Myocyte (in vitro differentiated cells): ENCODE results near the gene DMBT1. TPM values are rescaled to one million over a fixed set of nuclear protein-coding genes. Genes with fewer than 3 reads are reported as not detected.

Experiments used
- DNase-seq: peaks from one replicate; pipeline ENCODE4 v3.0.0-alpha.2; 2012; ENCODE audit warnings: low read depth
- polyA plus RNA-seq: library from polyadenylated mRNA; unstranded; fragments of >200 nt; gene quantifications from one replicate; pipeline ENCODE4 v1.2.1, GENCODE V29; 2012; ENCODE audit warnings: missing spikeins
- total RNA-seq: library from RNA; depleted of rRNA; stranded (reverse); fragments of >200 nt; gene quantifications from 2 replicates; pipeline ENCODE4 v1.2.3, GENCODE V29; 2014

Gene DMBT1
- 93.9 and 289 TPM in 2 replicates for total RNA-seq
- 9.2 TPM for polyA plus RNA-seq

DNA sequence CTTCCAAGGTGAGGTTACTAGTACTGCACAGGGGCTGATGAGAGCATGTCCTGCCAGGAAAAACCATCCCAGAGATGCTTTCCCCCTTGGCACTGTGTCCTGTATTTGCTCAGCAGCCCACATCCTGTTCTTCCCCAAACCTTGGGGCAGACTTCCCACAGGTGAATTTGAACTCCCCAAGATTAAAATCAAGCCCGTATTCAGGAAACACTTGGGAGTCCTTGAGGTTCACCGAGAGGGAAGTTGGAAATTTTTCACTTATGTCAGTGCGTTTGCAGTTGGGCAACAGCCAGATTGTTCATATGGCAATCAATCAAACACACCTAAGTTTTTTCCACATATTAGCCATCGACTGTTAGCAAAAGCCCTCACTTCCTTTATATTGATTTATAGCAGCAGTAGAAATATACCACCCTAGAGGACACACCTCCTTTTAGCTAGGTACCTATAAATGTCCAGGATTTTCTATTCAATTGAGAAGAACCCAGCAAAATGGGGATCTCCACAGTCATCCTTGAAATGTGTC lies at the start of gene DMBT1:
Gene DMBT1, plus strand, starts transcription at position 476 of the 526 bp plus-strand sequence. Its CDS starts 17 bp downstream, at position 493.
- DNase-seq: no peak

DNA sequence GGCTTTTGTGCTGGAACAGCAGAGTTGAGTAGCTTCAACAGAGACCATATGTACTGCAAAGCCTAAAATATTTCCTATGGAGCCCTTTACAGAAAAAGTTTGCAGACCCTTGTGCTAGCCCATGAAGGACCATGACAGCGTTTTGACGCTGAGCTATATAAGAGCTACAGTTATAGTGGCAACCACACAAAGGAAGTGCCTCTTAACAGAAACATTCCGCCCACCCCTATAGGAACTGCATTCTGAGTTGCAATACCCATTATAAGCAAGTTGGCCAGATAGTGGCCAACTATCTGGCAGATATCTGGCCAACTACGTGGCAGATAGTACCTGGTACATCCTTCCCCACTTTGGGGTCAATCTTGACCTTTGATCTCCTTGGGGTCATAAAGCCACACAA lies 47.5 kb upstream of the DMBT1 start:
- DNase-seq: no peak

DNA sequence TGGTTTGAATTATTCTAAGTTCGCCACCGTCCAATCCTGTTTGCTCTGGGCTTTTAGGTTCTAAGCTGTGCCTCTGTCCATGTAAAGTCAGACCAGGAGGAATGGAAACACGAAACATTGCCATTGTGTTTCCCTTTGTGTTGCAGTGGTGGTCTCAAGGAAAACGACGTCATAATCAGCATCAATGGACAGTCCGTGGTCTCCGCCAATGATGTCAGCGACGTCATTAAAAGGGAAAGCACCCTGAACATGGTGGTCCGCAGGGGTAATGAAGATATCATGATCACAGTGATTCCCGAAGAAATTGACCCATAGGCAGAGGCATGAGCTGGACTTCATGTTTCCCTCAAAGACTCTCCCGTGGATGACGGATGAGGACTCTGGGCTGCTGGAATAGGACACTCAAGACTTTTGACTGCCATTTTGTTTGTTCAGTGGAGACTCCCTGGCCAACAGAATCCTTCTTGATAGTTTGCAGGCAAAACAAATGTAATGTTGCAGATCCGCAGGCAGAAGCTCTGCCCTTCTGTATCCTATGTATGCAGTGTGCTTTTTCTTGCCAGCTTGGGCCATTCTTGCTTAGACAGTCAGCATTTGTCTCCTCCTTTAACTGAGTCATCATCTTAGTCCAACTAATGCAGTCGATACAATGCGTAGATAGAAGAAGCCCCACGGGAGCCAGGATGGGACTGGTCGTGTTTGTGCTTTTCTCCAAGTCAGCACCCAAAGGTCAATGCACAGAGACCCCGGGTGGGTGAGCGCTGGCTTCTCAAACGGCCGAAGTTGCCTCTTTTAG lies 46.3 kb upstream of the DMBT1 start:
- DNase-seq: no peak

DNA sequence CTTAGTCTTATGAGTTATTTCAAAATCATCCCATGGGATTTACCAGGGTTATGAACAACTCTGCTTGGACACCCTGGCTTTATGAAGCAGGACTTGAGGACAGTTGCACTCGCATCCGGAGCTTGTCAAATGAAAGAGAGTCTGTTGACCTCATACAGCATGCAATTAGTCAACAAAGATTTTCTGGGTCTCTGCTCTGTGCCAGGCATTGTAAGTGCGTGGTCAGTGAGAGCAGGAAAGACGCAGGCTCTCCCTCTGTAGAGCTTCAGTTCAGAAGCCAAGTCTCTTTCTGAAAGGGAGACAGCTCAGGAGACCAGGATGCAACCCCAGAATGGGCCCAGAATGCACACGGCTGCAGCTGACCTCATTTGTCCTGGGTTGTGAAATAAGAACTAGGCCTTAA lies 45.5 kb upstream of the DMBT1 start:
- no peak for DNase-seq

DNA sequence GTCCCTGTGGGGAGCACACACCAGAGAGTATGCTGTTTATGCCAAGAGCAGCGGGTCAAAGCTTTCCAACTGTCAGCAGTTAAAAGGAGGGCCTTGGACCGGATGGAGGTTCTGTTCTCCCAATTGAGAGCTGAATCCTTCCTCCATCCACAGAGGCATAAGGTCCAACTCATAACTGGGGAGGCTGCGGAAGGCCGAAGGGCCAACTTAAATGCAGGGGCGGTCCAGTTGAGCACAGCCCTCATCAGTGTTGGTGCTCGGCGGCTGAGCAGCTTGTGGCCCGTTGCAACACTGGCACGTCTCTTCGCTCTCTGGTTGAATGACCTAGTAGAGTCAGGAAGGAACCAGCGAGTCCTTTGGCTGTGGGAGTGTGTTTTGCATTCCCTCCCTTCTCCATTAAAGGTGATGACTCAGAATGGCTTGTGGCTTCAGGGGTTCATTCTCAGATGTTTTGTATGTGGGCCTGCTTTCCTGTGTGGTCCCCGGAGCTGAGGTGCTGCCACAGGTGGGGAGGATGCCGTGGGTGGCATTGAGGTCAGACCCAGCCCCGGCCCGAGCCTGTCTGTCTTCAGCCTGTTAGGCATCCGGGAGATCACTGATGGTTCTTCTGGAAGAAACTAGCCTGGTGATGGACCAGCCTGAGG lies 44.8 kb upstream of the DMBT1 start:
- no peak for DNase-seq

DNA sequence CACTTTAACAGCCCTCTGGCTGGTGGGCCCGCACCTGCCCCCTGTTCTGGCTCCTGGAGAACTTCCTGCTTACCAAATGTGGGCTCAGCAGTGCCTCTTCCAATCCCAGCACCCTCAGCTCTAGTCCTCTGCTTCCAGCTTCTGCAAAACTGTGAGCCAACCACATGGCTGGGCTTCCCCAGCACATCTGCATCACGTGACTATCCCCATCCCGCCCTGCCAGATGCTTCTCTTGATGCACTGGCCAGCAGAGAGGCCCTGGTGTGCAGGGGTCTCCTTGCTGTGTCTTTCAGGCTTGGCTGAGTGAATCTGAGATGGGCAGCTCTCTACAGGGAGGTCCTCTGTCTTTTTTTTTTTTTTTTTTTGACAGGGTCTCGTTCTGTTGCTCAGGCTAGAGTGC lies 43.8 kb upstream of the DMBT1 start:
- no peak for DNase-seq

DNA sequence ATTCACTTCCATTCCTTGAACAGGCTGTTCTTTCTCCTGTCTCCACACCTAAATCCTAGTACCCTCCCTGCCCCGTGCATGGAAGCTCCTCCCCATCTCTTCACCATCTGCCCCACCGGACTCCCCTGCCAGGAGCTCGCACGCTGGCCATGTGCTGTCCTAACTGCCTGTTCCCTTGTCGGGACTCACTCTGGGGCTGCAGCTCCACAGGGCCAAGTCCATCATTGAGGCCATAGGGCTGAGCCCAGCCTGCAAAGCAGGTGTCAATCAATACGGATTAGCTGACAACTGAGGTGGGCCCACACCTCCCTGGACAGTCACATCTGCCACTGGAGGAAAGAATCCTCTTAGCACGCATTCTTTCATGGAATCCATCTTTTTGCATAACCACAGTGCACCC lies 41.4 kb upstream of the DMBT1 start:
- DNase-seq: no peak

DNA sequence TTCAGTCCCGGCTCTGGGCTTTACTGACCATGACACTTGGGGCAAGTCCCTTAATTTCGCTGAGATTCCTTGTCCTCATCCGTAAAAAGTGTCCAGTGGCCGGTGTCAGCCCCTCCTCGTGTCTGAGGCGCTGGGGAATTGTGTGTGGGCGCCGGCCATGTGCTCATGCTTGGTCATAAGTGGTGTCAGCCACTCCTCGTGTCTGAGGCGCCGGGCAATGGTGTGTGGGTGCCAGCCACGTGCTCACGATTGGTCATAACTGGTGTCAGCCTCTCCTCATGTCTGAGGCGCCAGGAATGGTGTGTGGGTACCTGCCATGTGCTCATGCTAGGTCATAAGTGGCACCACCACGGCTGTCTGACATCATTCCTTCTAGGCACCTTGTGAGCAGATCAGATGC lies 40.7 kb upstream of the DMBT1 start:
- DNase-seq: no peak

DNA sequence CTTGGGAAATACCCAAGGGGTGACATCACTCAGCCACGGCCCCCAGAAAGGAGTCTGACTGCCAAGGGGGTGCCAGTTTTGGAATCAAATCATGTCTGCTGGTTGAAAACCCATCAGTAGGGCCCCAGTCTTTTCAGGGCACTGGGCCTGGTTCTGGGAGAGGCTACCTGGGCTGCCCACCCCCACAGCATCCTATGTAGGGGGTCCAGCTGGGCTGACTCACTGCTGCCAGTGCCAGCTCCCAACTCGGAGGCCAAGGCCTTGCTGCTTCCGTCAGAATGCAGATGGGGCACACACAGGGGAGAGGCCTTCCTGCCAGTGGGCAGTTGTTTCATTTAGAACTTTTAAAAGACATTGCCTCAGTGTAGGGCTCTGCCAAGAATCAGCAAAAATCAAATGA lies 39.5 kb upstream of the DMBT1 start:
- peak; percentile 29 for DNase-seq

DNA sequence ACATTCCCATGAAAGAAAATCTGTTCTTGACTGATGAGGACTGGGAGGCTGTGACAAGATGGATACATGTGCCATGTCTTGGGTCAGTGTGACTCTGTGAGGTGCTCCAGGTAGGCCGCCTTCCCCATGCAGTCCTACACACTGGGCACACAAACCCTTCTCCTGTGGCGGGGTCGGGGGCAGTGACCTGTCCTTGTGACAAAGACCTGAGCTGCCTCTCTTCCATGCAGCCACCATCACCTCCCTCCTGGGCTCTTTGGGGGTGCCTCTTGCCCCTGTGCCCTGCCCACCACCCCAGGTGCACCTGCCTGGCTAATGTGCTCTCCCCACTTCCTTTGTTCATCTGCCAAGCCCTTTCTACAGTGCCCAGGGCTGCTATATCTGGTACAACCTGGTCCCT lies 35.7 kb upstream of the DMBT1 start:
- no peak for DNase-seq

DNA sequence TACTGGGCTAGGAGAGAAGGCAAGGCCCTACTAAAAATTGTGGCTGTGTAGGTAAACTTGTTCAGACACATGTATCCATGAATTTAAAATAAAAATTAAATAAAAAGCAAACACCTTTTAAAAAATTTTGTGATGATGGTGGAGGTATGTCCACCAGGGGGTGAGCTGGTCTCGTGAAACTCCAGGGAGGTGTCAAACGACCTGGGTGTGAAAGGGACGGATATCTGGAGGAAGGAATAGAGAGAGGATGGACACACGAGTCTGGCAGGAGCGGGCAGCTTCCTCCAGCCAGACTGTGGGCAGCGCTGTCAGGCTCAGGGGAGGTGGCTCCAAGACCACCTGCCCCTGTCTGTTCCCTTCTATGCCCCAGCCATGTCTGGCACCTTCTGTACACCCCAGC lies 34.8 kb upstream of the DMBT1 start:
- DNase-seq: peak; percentile 60

DNA sequence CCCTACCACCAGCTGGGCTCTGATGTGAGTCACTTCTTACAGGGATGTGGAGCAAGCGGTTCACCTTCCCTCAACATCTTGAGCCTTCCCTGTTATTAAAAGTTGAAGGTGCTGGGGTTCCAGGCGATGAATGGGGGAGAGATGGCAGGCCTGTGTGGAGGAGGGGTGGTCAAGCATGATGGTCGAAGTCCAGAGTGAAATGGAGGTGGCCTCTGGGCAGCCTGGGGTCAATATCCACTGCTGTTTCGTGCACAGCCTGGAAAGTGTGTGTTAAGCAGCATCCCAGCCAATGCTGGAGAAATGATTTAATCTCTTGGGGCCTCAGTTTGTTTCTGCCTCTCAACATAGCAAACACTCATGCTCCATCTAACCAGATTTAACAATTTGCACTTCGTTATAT lies 33.7 kb upstream of the DMBT1 start:
- no peak for DNase-seq

DNA sequence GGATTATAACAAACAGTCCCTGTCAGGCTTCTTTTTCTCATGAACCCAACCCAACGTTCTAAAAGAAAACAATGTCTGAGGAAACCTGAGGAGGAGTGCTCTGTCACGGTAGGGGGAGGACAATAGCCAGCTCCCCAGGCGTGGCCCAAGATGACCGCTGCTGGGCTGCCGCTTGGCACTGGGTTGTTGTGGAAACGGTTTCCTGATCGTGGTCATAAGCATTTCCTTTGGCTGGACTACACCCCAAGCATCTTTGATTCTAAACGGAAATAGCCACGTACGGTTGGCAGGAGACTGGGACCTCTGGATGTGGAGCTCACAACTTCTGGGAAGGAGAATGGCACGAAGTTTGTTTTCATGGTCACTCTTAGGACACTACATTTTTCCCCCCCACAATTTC lies 30.4 kb upstream of the DMBT1 start:
- no peak for DNase-seq

DNA sequence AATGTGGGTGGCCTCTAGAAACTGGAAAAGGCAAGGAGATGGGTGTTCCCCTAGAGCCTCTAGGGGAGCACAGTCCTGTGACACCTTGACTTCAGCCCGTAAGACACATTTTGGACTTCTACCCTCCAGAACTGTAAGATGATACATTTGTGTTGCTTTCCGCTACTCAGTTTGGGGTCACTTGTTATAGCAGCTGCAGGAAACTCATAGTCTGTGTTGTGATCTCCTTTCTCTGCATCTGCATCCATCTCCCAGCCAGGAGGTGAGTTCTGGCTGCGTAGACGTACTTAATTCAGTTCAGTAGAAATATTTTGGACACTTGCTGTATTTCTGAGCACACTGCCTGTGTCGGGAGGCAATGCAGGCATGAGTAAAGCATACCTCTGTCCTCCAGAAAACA lies 29.3 kb upstream of the DMBT1 start:
- DNase-seq: no peak

DNA sequence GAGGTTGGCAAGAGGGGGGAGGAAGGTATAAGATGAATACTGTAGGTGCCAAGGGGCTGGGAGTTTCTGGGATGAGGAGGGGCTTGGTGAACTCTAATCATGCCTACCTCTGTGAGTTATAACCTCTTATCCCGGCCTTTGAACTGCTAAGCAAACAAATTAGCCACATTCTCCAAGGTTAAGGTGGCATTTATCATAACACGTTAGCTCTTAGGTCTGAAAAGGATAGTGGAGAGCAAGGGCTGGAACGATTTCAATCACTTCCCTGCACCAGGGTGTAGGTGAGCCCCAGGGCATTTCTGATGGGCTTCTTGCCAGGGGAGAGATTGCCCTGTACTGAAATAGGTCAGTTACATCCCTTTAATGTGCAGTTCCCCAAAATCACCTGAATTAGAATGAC lies 28.6 kb upstream of the DMBT1 start:
- DNase-seq: no peak

DNA sequence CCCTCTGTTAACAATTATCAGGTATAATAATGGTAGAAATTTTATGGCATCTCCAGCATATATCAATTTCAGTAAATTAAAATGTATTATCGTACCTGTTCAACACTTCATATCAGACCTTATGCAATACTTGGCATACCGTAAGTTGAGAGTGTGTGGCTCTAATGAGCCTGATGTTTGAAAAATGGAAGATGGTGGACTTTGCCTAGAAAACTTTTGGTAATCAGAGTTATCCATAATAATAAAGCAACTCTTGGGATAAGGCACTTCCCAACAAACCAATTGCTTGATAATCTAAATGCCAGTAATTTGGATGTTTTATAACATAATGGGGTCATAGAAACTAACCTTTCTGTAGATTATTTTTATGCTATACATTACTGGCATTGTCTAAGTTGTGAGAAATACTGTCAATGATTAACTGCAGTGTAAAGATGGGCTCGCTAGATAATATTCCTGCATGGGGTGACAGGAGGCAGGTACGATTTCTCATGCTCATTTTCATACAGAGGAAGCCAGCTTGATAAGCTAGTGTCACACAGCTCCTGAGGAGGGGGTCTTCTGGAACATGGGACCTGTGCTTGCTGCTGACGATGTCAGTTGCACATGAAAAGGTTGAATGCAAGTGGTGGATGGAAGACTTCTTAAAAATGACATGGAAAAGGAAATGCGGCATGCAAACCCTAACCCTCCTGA lies 27.8 kb upstream of the DMBT1 start:
- DNase-seq: no peak

DNA sequence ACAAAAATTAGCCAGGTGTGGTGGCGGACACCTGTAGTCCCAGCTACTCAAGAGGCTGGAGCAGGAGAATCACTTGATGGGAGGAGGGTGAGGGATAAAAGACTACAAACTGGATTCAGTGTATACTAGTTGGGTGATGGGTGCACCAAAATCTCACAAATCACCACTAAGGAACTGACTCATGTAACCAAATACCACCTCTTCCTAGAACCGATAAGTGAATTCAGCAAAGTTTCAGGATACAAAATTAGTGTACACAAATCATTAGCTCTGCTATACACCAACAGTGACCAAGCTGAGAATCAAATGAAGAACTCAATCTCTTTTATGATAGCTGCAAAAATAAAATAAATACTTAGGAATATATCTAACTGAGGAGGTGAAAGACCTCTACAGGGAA lies 23.0 kb upstream of the DMBT1 start:
- DNase-seq: no peak

DNA sequence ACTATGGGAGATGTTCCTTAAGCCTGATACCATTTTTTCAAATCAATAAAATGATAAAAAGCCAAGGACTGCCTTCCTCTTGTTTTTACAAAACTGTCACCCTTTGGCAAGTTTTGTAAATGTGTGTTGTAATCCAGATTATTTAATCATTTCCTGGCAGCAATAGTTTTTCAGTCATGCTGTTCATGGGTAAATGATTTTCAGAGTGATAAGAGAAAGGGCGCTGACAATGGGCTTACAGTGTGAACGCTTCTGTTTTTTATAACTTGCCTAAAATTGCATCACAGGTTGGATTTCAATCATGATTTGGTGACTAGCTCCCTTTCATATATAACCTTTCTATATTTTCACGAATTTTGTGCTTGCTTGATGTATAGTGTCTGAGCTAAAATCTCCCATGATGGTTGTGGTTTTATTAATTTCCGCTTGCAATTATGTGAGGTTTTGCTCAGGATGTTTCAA lies 19.0 kb upstream of the DMBT1 start:
- no peak for DNase-seq

DNA sequence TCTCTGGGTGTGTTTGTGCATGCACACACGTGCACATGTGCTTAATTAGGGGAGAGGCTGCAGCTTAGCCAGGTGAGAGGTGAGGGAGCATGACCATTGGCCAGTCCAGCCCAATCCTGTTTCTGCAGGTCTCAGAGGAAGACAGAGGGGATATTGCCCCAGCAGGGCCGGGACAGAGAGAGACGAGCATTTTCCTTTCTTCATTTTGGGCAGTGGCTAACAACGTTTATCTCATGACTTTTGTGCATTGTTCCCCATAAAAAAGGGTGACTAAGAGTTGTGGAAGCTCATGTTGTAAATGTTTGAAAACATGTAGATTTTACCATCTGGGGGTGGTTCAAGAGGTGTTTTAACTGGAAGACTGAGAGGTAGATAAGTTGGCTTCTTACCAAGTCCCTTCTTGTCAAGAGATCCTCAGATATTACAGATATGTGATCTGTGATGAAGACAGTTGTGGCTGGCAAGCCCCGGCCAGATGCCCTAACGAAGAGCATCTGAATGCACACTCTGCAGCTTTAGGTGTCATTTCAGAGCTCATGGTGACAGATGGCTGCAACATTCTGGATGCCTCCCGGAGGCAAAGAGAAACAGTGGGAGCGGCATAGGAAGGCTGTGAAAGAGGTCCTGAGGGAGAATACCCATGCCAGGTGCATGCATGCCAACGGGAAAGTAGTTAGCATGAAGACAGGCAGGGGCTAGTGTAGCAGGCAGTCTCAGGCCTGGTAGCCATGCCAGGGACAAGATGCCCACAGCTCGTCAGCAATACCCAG lies 16.7 kb upstream of the DMBT1 start:
- DNase-seq: no peak

DNA sequence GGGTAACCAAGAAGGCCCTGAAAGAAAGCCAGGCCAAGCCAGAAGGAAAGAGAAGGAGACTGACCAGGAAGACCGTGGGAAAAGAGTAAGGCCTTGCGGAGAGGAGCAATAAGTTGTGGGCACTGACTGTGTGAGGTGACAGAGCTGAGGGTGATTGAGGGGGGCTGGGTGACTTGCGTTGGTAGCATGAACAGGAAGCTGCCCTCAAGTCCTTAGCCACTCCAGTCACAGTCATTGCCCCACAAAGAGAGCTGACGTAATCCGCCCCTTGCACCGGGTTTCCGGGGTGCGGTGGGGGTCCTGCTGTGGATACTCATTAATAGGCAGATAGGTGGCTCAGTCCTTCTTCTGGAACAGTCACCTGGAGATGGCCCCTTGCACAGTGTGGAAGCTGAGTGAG lies 16.1 kb upstream of the DMBT1 start:
- no peak for DNase-seq

DNA sequence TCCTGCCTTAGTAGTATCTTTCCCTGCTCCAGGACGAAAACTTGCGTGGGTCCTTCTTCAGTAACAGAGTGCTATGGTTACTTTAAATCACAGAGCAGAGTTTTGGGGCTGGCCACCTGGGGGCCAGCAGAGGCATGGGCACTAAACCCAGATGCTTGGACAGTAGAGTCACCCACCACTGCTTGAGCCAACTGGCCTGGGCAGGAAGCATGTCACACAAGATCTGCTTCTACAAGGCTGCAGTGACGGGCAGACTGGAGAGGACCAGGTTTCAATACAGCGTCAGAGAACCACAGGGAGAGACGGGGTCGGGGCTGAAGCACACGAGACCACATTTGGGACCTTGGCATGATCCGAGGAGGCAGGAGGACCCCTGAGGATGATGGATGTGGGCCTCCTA lies 14.3 kb upstream of the DMBT1 start:
- peak; percentile 50 for DNase-seq
